Measurements from ENCODE around the gene CD83.

CD83 gene

DNA sequence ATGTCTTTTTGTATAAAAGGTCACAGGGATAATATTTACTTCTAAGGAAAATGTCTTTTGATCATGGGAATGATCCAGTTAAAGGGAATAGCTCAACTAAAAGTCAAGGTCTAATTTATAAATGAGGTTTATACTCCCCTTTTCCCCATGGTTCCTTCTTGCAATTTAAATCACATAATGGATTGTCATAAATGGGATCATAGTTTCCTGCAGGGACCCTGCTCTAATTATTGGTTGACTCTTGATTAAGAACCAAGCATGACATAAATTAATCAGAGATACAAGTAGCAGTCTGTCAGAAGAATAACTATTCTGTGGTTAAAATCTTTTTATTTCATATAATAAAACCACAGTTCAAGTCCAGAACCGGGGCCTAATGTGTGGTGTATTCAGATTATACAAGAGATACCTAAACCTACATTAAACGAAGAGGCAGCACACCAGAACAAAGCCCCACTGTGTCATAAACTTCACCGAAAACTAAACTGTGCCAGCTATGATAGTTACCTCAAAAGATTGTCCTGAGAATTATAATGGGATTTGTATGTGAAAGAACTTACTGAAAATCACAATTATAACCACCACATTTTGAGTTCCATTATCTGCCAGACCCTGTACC lies 43.0 kb upstream of the CD83 start:
- H3K4me3 ChIP-seq (ENCODE audit: low read depth in 1 of 2, low read length in 1 of 2) = no peak overlapping the region
- no peak overlapping the region for H3K27ac ChIP-seq
- TF ChIP-seq, protein P1, sequence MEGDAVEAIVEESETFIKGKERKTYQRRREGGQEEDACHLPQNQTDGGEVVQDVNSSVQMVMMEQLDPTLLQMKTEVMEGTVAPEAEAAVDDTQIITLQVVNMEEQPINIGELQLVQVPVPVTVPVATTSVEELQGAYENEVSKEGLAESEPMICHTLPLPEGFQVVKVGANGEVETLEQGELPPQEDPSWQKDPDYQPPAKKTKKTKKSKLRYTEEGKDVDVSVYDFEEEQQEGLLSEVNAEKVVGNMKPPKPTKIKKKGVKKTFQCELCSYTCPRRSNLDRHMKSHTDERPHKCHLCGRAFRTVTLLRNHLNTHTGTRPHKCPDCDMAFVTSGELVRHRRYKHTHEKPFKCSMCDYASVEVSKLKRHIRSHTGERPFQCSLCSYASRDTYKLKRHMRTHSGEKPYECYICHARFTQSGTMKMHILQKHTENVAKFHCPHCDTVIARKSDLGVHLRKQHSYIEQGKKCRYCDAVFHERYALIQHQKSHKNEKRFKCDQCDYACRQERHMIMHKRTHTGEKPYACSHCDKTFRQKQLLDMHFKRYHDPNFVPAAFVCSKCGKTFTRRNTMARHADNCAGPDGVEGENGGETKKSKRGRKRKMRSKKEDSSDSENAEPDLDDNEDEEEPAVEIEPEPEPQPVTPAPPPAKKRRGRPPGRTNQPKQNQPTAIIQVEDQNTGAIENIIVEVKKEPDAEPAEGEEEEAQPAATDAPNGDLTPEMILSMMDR (IDR thresholded peaks at IDR 0.05) = no peak
- no peaks in the 10 kb centered on the region for H3K36me3 ChIP-seq
- no peaks in the 10 kb centered on the region for H3K9me3 ChIP-seq
- H3K4me1 ChIP-seq (ENCODE audit: control insufficient read depth in 1 of 2, insufficient read depth in 1 of 2, low read depth in 1 of 2, low read length in 1 of 2) = peaks cover 0 to 7% of the 10 kb centered on the region in 2 experiments
- H3K27me3 ChIP-seq = no peaks in the 10 kb centered on the region

DNA sequence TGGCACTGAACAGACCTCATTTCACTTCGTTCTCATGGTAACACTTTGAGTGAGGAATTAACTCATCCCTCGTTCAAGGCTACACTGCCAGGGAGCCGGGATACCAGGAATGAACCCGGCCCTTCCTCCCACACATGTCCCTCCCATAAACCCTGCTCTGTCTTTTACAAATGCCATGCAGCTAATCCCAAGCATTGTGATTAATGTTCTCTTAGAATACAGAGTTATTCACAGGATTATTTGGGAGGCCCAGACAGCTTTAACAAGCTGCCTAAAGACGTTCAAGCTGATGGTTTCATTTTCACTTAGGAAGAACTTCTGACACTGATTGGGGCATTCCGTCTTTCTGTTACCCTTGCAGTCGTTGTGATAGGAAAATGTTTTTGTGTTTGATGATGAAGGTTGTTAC lies 42.5 kb upstream of the CD83 start:
- Histone ChIP-seq H3K9me3 (no peaks in the 10 kb centered on the region), H3K27ac (no peak overlapping the region), H3K27me3 (no peaks in the 10 kb centered on the region), H3K36me3 (no peaks in the 10 kb centered on the region), H3K4me3 (ENCODE audit: low read depth in 1 of 2, low read length in 1 of 2) (no peak overlapping the region), H3K4me1 (ENCODE audit: control insufficient read depth in 1 of 2, insufficient read depth in 1 of 2, low read depth in 1 of 2, low read length in 1 of 2) (peaks cover 0 to 7% of the 10 kb centered on the region in 2 experiments)
- TF ChIP-seq, protein P1 (IDR thresholded peaks at IDR 0.05) = no peak

DNA sequence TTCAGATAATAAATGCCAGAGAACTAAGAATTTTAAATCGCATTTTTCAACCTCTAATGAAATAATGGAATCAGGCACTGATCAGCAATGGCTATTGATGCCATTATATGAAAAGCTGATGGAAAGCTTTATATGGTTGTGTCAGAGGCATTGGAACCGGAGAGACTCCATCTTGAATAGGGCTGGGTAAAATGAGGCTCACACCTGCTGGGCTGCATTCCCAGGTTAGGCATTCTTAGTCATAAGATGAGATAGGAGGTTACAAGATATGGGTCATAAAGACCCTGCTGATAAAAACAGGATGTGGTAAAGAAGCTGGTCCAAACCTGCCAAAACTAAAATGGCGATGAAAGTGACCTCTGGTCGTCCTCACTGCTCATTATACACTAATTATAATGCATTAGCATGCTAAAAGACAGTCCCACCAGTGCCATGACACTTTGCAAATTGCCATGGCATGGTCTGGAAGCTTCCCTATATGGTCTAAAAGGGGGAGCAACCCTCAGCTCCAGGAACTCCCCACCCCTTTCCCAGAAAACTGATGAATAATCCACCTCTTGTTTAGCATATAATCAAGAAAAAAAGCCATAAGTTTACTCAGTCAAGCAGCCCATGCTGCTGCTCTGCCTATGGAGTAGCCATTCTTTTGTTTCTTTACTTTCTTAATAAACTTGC lies 40.2 kb upstream of the CD83 start:
- H3K4me1 ChIP-seq (ENCODE audit: control insufficient read depth in 1 of 2, insufficient read depth in 1 of 2, low read depth in 1 of 2, low read length in 1 of 2) = peaks cover 0 to 7% of the 10 kb centered on the region in 2 experiments
- no peaks in the 10 kb centered on the region for H3K27me3 ChIP-seq
- H3K36me3 ChIP-seq = no peaks in the 10 kb centered on the region
- TF ChIP-seq, protein P1 (IDR thresholded peaks at IDR 0.05) = no peak
- no peaks in the 10 kb centered on the region for H3K9me3 ChIP-seq
- H3K27ac ChIP-seq = no peak overlapping the region
- no peak overlapping the region for H3K4me3 ChIP-seq (ENCODE audit: low read depth in 1 of 2, low read length in 1 of 2)

DNA sequence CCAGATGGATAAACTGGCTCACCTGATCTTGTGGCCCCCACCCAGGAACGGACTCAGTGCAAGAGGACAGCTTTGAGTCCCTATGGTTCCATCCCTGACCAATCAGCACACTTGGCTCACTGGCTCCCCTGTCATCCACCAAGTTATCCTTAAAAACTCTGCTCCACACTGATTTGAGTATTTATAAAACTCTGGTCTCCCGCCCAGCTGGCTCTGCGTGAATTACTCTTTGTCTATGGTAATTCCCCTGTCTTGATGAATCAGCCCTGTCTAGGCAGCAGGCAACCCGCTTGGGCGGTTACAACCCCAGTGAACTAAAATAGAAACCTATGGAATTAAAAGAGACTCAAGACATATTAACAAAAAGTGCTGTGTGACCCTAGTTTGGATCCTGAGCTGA lies 38.1 kb upstream of the CD83 start:
- Histone ChIP-seq H3K4me1 (ENCODE audit: control insufficient read depth in 1 of 2, insufficient read depth in 1 of 2, low read depth in 1 of 2, low read length in 1 of 2) (peaks cover 0 to 7% of the 10 kb centered on the region in 2 experiments), H3K9me3 (no peaks in the 10 kb centered on the region), H3K27me3 (no peaks in the 10 kb centered on the region), H3K36me3 (no peaks in the 10 kb centered on the region), H3K27ac (no peak overlapping the region), H3K4me3 (ENCODE audit: low read depth in 1 of 2, low read length in 1 of 2) (no peak overlapping the region)
- TF ChIP-seq, protein P1 (IDR thresholded peaks at IDR 0.05) = no peak

DNA sequence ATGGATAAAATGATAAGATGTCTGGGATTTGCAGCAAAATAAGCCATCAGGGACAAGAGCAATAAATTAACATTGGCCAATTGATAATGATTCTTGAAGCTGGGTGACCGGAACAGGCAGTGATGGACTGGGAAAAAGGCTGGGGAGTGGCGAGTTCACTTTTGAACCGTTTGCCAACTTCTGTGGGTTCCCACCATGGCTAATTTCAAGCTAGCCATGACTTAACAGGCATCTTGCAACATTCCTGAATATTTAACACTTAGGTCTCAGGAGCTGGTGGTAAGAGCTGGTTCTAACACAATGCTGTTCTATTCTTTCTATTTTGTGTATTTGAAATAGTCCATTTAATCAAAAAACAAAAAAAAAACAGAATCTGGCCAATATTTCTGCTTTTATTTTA lies 37.6 kb upstream of the CD83 start:
- Histone ChIP-seq H3K27me3 (no peaks in the 10 kb centered on the region), H3K4me3 (ENCODE audit: low read depth in 1 of 2, low read length in 1 of 2) (no peak overlapping the region), H3K27ac (no peak overlapping the region), H3K4me1 (ENCODE audit: control insufficient read depth in 1 of 2, insufficient read depth in 1 of 2, low read depth in 1 of 2, low read length in 1 of 2) (peaks cover 0 to 5% of the 10 kb centered on the region in 2 experiments), H3K9me3 (no peaks in the 10 kb centered on the region), H3K36me3 (no peaks in the 10 kb centered on the region)
- TF ChIP-seq, protein P1 (IDR thresholded peaks at IDR 0.05) = no peak

Data from neutrophil (primary cell).